ENCODE measurements around the gene CRIP1. TPM values are rescaled to one million over a fixed set of nuclear protein-coding genes. Genes with fewer than 3 reads are reported as not detected.
A peak's percentile ranks its signal among the peaks of the same experiment; 100 is the strongest.

CRIP1 gene
- total and polyA plus RNA-seq, 2 donors (not counting 3 experiments of a cell fraction or from before 2014, with no cell fraction given): 3.1 to 8.1 TPM

GRCh38 chr14:105477660-105478397, 8.9 kb upstream of the CRIP1 start:
- Histone ChIP-seq H3K9ac (replicated peaks; ENCODE audit: extremely low read depth, insufficient read depth, low read length) (peak overlapping the region; percentile 97), H3K4me2 (ENCODE audit: insufficient read depth, low read length) (peak overlapping the region; percentile 58), H3K27ac (ENCODE audit: insufficient read depth, low read depth, low read length) (no peak overlapping the region), H3K9me1 (replicated peaks; ENCODE audit: control insufficient read depth, extremely low read depth, insufficient read depth, low read length) (no peaks in the 10 kb centered on the region), H3K9me3 (replicated peaks; ENCODE audit: control insufficient read depth, insufficient read depth, low read length) (no peaks in the 10 kb centered on the region), H2AFZ (ENCODE audit: low read depth, low read length) (no peak overlapping the region), H3K27me3 (ENCODE audit: control insufficient read depth in 2 of 2, insufficient read depth in 2 of 2, low read length in 2 of 2) (no peaks in the 10 kb centered on the region), H3K4me1 (ENCODE audit: control insufficient read depth, extremely low read depth, insufficient read depth, low read length) (peaks cover 33% of the 10 kb centered on the region), H3K36me3 (ENCODE audit: control insufficient read depth in 2 of 2, extremely low read depth in 1 of 2, insufficient read depth in 2 of 2, low read length in 2 of 2) (peaks cover 3 to 5% of the 10 kb centered on the region in 2 experiments), H3K4me3 (replicated peaks in 1 of 3; ENCODE audit: insufficient read depth in 1 of 3, low read depth in 1 of 3, low read length in 3 of 3) (peak overlapping the region in 2 of 3 experiments; percentile 53 to 93), H3K79me2 (ENCODE audit: control insufficient read depth, insufficient read depth, low read length) (peaks cover 10% of the 10 kb centered on the region), H4K20me1 (replicated peaks; ENCODE audit: control insufficient read depth, extremely low read depth, insufficient read depth, low read length) (no peaks in the 10 kb centered on the region)
- BruUV-seq (replicated peaks): no TSS peak
- TF ChIP-seq GATA2 (IDR thresholded peaks at IDR 0.05; ENCODE audit: insufficient read depth, insufficient read length, low read depth, low read length) (no peak), MYC (IDR thresholded peaks at IDR 0.05; ENCODE audit: low read depth, low read length) (no peak), MAX (IDR thresholded peaks at IDR 0.05; ENCODE audit: insufficient read depth, insufficient read length) (no peak), POLR2A (IDR thresholded peaks at IDR 0.05; ENCODE audit: low read depth, low read length) (no peak), CTCF (IDR thresholded peaks at IDR 0.05; ENCODE audit: extremely low read depth in 1 of 2, insufficient read depth in 1 of 2, low read depth in 1 of 2, low read length in 2 of 2) (no peak), JUN (IDR thresholded peaks at IDR 0.05; ENCODE audit: borderline replicate concordance, insufficient read depth, insufficient read length, low read depth) (no peak), EZH2 (IDR thresholded peaks at IDR 0.05; ENCODE audit: borderline replicate concordance, low read depth, low read length, severe bottlenecking) (no peak)
- POLR2A ChIA-PET: interaction anchor here (2.0 kb wide), 1 partner anchor 12 kb away, joined by 9 read pairs; no protein-coding TSS in a partner anchor
- intact Hi-C loops (cut with micrococcal nuclease) (no loop called here), dilution Hi-C loops (cut with MboI; ENCODE audit: extremely low pct_ligation_motif_present, low sequenced_read_pairs) (no loop called here)
- FAIRE-seq (peak; percentile 40), DNase-seq (ENCODE audit: low read depth, low spot score) (no peak)
- CTCF ChIA-PET: interaction anchor here (1.2 to 2.7 kb wide), 5 partner anchors 8 to 107 kb away, joined by 3 to 27 read pairs (median 11); partner anchors contain the start of gene CRIP1

Measured in endothelial cell of umbilical vein (primary cell).